ENCODE measurements around the gene HOXD3. TPM values are rescaled to one million over a fixed set of nuclear protein-coding genes. Genes with fewer than 3 reads are reported as not detected.

Gene HOXD3
- total RNA-seq, 1 experiment from 2014 or later = 1.2 TPM

- Mint-ChIP-seq H3K27ac (ENCODE audit: unreplicated experiment) (no peak overlapping the region), H3K36me3 (ENCODE audit: insufficient read depth, unreplicated experiment) (no peaks in the 10 kb centered on the region), H3K27me3 (ENCODE audit: insufficient read depth, unreplicated experiment) (peaks cover 38% of the 10 kb centered on the region), H3K4me3 (ENCODE audit: unreplicated experiment) (no peak overlapping the region), H3K4me1 (ENCODE audit: low read depth, unreplicated experiment) (peaks cover 7% of the 10 kb centered on the region), H3K9me3 (ENCODE audit: unreplicated experiment) (no peaks in the 10 kb centered on the region)
- no peak overlapping the region for H3K4me3 ChIP-seq (ENCODE audit: low read depth, low read length)
- no peaks in the 10 kb centered on the region for H3K9me3 ChIP-seq
- no peaks in the 10 kb centered on the region for H3K36me3 ChIP-seq (ENCODE audit: control insufficient read depth, insufficient read depth, low read length)
- POLR2A ChIA-PET = no interaction called here
- CTCF ChIA-PET = no interaction called here
- 0 out of 2 replicates have a peak, but pooled peaks cover 8% of the 10 kb centered on the region for H3K4me1 ChIP-seq
- intact Hi-C loops (cut with micrococcal nuclease; ENCODE audit: unreplicated experiment) = loop anchor here (5.0 kb wide), 1 partner anchor 49 kb away; the partner anchor contains the start of gene HOXD1
- no peak for DNase-seq
- peaks cover 3% of the 10 kb centered on the region; the same call in 1 of the 2 replicates for H3K27me3 ChIP-seq (replicated peaks; ENCODE audit: control insufficient read depth, insufficient read depth, low read length)
- BruUV-seq (replicated peaks) = no TSS peak
- TF ChIP-seq CTCF (IDR thresholded peaks at IDR 0.05; ENCODE audit: insufficient read depth in 1 of 2, low read depth in 1 of 2, low read length in 1 of 2, severe bottlenecking in 1 of 2, unreplicated experiment in 1 of 2) = no peak
Observed at GRCh38 chr2:176138526-176138922, 18.6 kb upstream of the HOXD3 start.

GRCh38 chr2:176138923-176139660, 18.0 kb upstream of the HOXD3 start:
- no peak overlapping the region for H3K4me3 Mint-ChIP-seq (ENCODE audit: unreplicated experiment)
- H3K36me3 ChIP-seq (ENCODE audit: control insufficient read depth, insufficient read depth, low read length) = no peaks in the 10 kb centered on the region
- H3K9me3 Mint-ChIP-seq (ENCODE audit: unreplicated experiment) = no peaks in the 10 kb centered on the region
- CTCF ChIA-PET = no interaction called here
- peaks cover 7% of the 10 kb centered on the region for H3K4me1 Mint-ChIP-seq (ENCODE audit: low read depth, unreplicated experiment)
- 0 out of 2 replicates have a peak, but pooled peaks cover 8% of the 10 kb centered on the region for H3K4me1 ChIP-seq
- no peaks in the 10 kb centered on the region for H3K36me3 Mint-ChIP-seq (ENCODE audit: insufficient read depth, unreplicated experiment)
- no peak for DNase-seq
- no peak overlapping the region for H3K4me3 ChIP-seq (ENCODE audit: low read depth, low read length)
- TF ChIP-seq CTCF (IDR thresholded peaks at IDR 0.05; ENCODE audit: insufficient read depth in 1 of 2, low read depth in 1 of 2, low read length in 1 of 2, severe bottlenecking in 1 of 2, unreplicated experiment in 1 of 2) = no peak
- H3K27ac Mint-ChIP-seq (ENCODE audit: unreplicated experiment) = no peak overlapping the region
- H3K27me3 Mint-ChIP-seq (ENCODE audit: insufficient read depth, unreplicated experiment) = peaks cover 35% of the 10 kb centered on the region
- H3K9me3 ChIP-seq = no peaks in the 10 kb centered on the region
- peaks cover 3% of the 10 kb centered on the region; the same call in 1 of the 2 replicates for H3K27me3 ChIP-seq (replicated peaks; ENCODE audit: control insufficient read depth, insufficient read depth, low read length)
- POLR2A ChIA-PET = no interaction called here
- intact Hi-C loops (cut with micrococcal nuclease; ENCODE audit: unreplicated experiment) = loop anchor here (5.0 kb wide), 1 partner anchor 48 kb away; the partner anchor contains the start of gene HOXD1
- no TSS peak for BruUV-seq (replicated peaks)

- no peak overlapping the region for H3K27ac Mint-ChIP-seq (ENCODE audit: unreplicated experiment)
- POLR2A ChIA-PET = no interaction called here
- H3K4me1 Mint-ChIP-seq (ENCODE audit: low read depth, unreplicated experiment) = peaks cover 7% of the 10 kb centered on the region
- intact Hi-C loops (cut with micrococcal nuclease; ENCODE audit: unreplicated experiment) = loop anchor here (5.0 kb wide), 1 partner anchor 47 kb away; the partner anchor contains the start of gene HOXD1
- H3K4me3 ChIP-seq (ENCODE audit: low read depth, low read length) = no peak overlapping the region
- 0 out of 2 replicates have a peak, but pooled peaks cover 8% of the 10 kb centered on the region for H3K4me1 ChIP-seq
- no peak overlapping the region for H3K4me3 Mint-ChIP-seq (ENCODE audit: unreplicated experiment)
- no peaks in the 10 kb centered on the region for H3K9me3 Mint-ChIP-seq (ENCODE audit: unreplicated experiment)
- TF ChIP-seq CTCF (IDR thresholded peaks at IDR 0.05; ENCODE audit: insufficient read depth in 1 of 2, low read depth in 1 of 2, low read length in 1 of 2, severe bottlenecking in 1 of 2, unreplicated experiment in 1 of 2) = no peak
- CTCF ChIA-PET = no interaction called here
- H3K36me3 Mint-ChIP-seq (ENCODE audit: insufficient read depth, unreplicated experiment) = no peaks in the 10 kb centered on the region
- H3K36me3 ChIP-seq (ENCODE audit: control insufficient read depth, insufficient read depth, low read length) = no peaks in the 10 kb centered on the region
- DNase-seq = no peak
- peaks cover 35% of the 10 kb centered on the region for H3K27me3 Mint-ChIP-seq (ENCODE audit: insufficient read depth, unreplicated experiment)
- H3K27me3 ChIP-seq (replicated peaks; ENCODE audit: control insufficient read depth, insufficient read depth, low read length) = no peaks in the 10 kb centered on the region
- H3K9me3 ChIP-seq = no peaks in the 10 kb centered on the region
- BruUV-seq (replicated peaks) = no TSS peak
Observed at GRCh38 chr2:176139661-176140512, 17.2 kb upstream of the HOXD3 start.

Data from Caco-2 (cell line).